HG03066 (cell line): ENCODE measurements around the gene DENR.
"Not testable (repeated sequence)": the region's sequence is repeated elsewhere in the genome, so short reads cannot be mapped to it uniquely, and the experiment has no call there.

Experiments used
- ATAC-seq: cut with Tn5 transposase; IDR thresholded peaks from one replicate; pipeline ENCODE4 v1.9.1; 2021; ENCODE audit warnings: low read depth; ENCODE audit not compliant: unreplicated experiment

DENR gene

GRCh38 chr12:122738571-122738970, 14.1 kb upstream of the DENR start:
- no peak for ATAC-seq

DNA sequence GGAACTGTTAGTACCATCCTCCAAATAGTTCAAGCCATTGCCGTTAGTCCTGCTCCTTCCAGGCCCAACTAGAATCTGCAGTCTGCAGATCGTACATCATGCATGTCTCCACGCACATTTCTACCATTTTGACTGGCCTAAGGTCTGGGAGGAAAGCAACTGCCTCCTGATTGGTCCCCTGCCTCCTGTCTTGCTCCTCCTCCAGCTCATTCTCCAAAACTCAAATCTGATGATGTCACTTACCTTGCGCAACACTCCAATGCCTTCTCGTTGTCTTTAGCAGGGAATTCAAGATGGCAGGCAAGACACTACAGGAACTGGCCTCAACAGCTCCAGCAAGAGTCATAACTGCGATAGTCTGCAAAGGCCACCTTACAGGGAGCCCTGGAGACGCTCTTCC, 12.3 kb upstream of the DENR start:
- ATAC-seq = no peak

DNA sequence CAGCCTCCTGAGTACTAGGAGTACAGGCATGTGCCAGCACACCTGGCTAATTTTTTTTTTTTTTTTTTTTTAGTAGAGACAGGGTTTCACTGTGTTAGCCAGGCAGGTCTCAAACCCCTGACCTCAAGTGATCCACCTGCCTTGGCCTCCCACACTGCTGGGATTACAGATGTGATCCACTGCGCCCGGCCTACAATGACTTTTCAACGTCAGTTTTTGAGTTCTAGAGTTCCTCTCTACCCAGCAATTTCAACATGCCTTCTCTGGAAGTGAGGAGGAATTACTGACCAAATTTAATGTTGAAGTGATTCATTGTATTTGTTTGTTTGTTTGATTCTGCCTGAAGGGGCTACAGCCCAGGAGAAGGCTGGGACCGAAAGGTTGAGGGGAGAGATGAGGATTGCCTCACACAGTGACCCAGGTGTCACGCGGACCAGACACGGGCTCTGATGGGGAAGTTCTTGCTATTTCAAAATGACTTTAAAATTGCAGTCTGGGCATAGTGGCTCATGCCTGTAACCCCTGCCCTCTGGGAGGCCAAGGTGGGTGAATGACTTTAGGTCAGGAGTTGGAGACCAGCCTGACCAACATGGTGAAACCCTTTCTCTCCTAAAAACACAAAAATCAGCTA, 8.6 kb upstream of the DENR start:
- no peak for ATAC-seq

DNA sequence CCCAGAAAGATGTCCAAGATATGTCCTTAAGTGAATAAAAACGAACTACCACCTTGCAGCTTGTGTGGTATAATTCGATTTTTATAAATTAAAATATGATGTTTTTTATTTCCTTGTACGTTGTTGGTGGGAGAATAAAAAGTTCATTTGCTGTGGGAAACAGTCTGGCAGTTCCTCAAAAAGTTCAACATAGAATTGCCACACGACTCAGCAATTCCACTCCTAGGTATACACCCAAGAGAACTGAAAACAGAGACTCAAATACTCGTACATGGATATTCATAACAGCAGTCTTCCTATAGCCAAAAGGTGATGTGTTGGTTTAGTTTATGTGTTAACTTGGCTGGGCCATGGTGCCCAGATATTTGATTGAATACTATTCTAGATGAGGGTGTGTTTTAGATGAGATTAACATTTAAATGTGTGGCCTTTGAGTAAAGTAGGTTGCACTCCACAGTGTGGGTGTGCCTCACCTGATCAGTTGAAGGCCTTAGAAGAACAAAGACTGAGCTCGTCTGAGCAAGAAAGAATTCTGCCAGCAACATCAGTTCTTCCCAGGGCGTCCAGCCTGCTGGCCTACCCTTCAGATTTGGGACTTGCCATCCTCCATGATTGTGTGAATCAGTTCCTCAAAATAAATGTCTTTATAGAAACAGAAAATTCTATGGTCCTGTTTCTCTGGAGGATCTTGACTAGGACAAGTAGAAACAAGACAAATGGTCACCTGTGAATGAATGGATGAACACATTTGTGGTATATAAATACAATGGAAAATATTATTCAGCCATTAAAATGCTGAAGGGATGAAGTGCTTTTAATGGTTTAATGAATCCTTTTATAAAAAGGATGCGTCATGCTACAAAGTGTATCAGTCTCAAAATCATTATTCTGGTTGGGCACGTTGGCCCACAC, 5.1 kb upstream of the DENR start:
- ATAC-seq = no peak

- ATAC-seq = no peak
These were observed 2.9 kb upstream of the DENR start for GRCh38 chr12:122749569-122750332.

- ATAC-seq = not testable (repeated sequence)
These were observed 1.7 kb upstream of the DENR start for GRCh38 chr12:122750781-122751515.

GRCh38 chr12:122753319-122753650, 661 bp downstream of the DENR start:
- ATAC-seq = no peak

GRCh38 chr12:122754790-122755189, 2.2 kb downstream of the DENR start:
- ATAC-seq = no peak

- no peak for ATAC-seq
These were observed 4.9 kb downstream of the DENR start for GRCh38 chr12:122757568-122757967.

DNA sequence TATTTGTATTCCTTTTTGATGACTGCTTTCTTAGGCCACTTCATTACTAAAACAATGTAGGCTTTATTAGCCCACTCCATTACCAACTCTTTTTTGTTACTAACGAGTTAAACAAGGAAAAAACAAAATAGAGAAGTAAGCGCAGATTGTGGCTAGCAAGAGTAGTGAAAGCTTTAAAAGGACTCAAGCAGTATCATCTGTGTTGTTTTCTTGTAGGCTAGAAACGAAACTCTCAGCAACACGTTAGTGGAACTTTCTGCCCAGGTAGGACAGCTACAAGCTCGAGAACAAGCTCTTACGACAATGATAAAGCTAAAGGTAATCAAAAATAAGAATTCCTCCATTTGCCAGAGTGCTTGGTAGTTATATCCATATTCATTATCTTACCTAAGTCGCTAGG, 32.9 kb downstream of the DENR start:
- ATAC-seq = no peak

GRCh38 chr12:122788387-122788786, 35.8 kb downstream of the DENR start:
- ATAC-seq = no peak

- ATAC-seq = no peak
These were observed 37.0 kb downstream of the DENR start for GRCh38 chr12:122789637-122790036.

DNA sequence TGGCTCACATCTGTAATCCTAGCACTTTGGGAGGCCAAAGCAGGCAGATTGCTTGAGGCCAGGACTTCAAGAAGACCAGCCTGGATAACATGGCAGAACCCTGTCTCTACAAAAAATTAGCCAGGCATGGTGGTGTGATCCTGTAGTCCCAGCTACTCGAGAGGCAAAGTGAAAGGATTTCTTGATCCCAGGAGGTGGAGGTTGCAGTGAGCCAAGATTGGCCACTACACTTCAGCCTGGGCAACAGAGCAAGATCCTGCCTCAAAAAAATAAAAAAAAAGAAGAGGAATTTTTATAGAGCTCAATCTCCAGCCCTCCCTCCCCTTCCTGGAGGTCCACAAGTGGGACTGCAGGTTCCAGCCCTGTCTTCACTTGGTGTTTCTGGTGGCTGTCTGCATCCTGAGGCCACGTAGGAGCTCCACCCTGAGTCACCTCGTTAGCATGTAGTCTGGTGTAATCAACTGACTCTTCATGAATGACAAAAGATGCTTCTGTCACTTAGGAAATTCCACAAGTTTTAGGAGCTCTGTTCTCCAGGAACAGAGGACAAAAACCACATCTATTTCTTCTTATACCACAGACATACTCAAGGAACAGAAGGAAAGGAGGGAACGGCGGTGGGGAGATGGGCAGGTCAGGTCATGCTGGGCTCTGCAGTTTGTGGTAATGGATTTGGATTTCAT, 37.9 kb downstream of the DENR start:
- no peak for ATAC-seq

DNA sequence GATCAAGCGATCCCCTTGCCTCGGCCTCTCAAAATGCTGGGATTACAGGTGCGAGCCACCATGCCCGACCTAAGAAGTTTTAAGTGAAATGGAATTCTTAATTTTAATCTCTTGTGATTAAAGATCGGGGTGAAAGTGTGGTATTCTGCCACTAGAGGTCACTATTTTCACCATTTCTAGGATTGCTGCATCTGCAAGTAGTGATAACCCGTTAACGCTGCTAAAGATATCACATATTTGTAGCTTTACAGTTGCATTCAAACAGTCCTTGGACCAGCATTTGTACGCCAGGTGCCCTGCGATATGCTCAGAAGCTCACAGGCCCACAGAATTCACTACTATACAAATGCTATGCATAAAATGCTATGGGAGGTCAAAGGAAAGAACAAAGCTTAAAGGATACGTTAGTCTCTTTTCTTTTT, 41.1 kb downstream of the DENR start:
- ATAC-seq = no peak

DNA sequence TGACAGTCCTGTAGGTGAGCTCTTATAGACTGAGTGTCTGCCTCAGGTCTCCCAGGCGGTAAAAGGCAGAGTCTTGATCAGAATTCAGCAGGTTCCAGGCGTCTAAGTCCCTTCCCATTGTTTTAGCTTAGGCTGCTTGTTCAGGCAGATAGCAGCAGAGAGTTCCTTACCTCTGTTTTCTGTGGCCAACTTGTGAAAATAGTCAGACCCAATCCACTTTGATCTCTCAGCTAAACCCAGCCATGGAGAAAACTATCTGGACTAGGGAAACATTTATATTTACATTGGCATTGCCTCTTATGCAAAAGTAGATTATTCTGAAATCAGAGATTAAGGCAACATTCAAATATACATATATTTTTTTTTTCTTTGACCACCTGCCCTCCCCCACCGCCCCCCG, 43.2 kb downstream of the DENR start:
- ATAC-seq = no peak

GRCh38 chr12:122799641-122800243, 47.1 kb downstream of the DENR start:
- ATAC-seq = no peak

- ATAC-seq = no peak
These were observed 51.3 kb downstream of the DENR start for GRCh38 chr12:122803937-122804336.

- ATAC-seq = not testable (repeated sequence)
These were observed 52.3 kb downstream of the DENR start for GRCh38 chr12:122804957-122805356.

DNA sequence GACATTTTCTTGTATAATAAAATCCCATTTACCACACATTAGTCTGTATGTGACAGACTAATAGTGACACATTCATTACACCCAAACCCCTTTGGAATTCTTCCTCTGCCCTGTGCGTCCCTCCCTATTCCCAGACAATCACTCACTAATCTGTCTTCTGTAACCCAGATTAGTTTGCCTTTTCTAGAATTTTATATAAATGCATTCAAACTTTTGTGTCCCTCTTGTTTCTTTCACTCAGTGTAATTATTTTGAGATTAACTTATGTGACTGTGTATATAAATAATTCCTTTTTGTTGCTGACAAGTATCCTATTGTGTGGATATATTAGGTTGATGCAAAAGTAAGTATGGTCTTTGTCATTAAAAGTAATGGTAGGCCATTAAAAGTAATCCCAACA, 55.0 kb downstream of the DENR start:
- no peak for ATAC-seq

GRCh38 chr12:122811777-122812176, 59.2 kb downstream of the DENR start:
- ATAC-seq = no peak
